Gastrocnemius medialis (tissue), 4 donors: ENCODE measurements around the gene TMED1. TPM values are rescaled to one million over a fixed set of nuclear protein-coding genes. Genes with fewer than 3 reads are reported as not detected.
"Not testable (repeated sequence)": the region's sequence is repeated elsewhere in the genome, so short reads cannot be mapped to it uniquely, and the experiment has no call there.

ENCODE experiments used
- ATAC-seq, 2 donors: fragments of 150-250 bp; one replicate each; pipeline ENCODE4 v1.9.1; 2016
- DNase-seq, 2 donors: peaks; one replicate each; pipeline ENCODE4 v3.0.0-alpha.2; 2019
- H3K27ac ChIP-seq, 4 donors: fragments of 200-600 bp; sonication (generic); 1 replicate in 1 of 4; 2 replicates in 3 of 4; pipeline ENCODE4 v1.5.1; 2016 to 2018; ENCODE audit warnings: mild to moderate bottlenecking in 2 of 4, moderate library complexity in 1 of 4
- H3K27me3 ChIP-seq, 3 donors: fragments of 200-600 bp; sonication (generic) in 2 of 3; 1 replicate in 1 of 3; 2 replicates in 2 of 3; pipeline versions ENCODE4 v1.5.1 to v1.6.0; 2016 to 2019; ENCODE audit warnings: mild to moderate bottlenecking in 1 of 3, moderate library complexity in 1 of 3
- H3K36me3 ChIP-seq, 2 donors: fragments of 200-600 bp; sonication (generic) in 1 of 2; one replicate each; pipeline ENCODE4 v1.5.1; 2017 to 2018
- H3K4me1 ChIP-seq, 2 donors: fragments of 200-600 bp; sonication (generic) in 1 of 2; one replicate each; pipeline ENCODE4 v1.5.1; 2016 to 2017; ENCODE audit warnings: mild to moderate bottlenecking in 2 of 2
- H3K4me3 ChIP-seq, 4 donors: fragments of 200-600 bp; sonication (generic) in 3 of 4; 1 replicate in 1 of 4; 2 replicates in 3 of 4; pipeline ENCODE4 v1.5.1; 2016 to 2019; ENCODE audit warnings: mild to moderate bottlenecking in 2 of 4
- H3K9me3 ChIP-seq, 3 donors: fragments of 200-600 bp; sonication (generic) in 2 of 3; 1 replicate in 1 of 3; 2 replicates in 2 of 3; pipeline ENCODE4 v1.5.1; 2016 to 2019
- POLR2A ChIP-seq, 2 donors: fragments of 450-650 bp; IDR thresholded peaks; one replicate each; pipeline ENCODE4 v1.6.1; 2017; ENCODE audit warnings: antibody characterized with exemption in 2 of 2, mild to moderate bottlenecking in 2 of 2, moderate library complexity in 2 of 2
- in situ Hi-C, 4 donors: fragments of 200-750 bp; cut with MboI; loops; one replicate each; pipeline versions ENCODE4 v1.15.0 to v1.8.0; 2017; ENCODE audit warnings: low sequenced_read_pairs in 4 of 4
- intact Hi-C: fragments of 100-400 bp; cut with DNase I; formaldehyde crosslinking; loops from one replicate; pipeline ENCODE4 v1.15.1; 2023; ENCODE audit warnings: low total_unique reads
- total RNA-seq, 4 donors: library from RNA; depleted of rRNA; stranded (reverse); fragments of >200 nt; gene quantifications; one replicate each; pipeline versions ENCODE4 v1.1.0 to v1.2.3, GENCODE V29; 2016
- TF ChIP-seq, protein P1 (sequence below), 5 experiments: fragments of 450-650 bp in 3 of 5; fragments of 200-600 bp in 2 of 5; sonication (generic) in 2 of 5; IDR thresholded peaks in 4 of 5; conservative IDR thresholded peaks in 1 of 5; 1 replicate in 4 of 5; 2 replicates in 1 of 5; pipeline ENCODE4 v1.5.1; 2016 to 2019; ENCODE audit warnings: antibody characterized with exemption in 5 of 5, mild to moderate bottlenecking in 3 of 5, moderate library complexity in 3 of 5

The TMED1 gene
- total RNA-seq, 4 donors from 2014 or later = 33.0 to 90.0 (median 57.1) TPM

DNA sequence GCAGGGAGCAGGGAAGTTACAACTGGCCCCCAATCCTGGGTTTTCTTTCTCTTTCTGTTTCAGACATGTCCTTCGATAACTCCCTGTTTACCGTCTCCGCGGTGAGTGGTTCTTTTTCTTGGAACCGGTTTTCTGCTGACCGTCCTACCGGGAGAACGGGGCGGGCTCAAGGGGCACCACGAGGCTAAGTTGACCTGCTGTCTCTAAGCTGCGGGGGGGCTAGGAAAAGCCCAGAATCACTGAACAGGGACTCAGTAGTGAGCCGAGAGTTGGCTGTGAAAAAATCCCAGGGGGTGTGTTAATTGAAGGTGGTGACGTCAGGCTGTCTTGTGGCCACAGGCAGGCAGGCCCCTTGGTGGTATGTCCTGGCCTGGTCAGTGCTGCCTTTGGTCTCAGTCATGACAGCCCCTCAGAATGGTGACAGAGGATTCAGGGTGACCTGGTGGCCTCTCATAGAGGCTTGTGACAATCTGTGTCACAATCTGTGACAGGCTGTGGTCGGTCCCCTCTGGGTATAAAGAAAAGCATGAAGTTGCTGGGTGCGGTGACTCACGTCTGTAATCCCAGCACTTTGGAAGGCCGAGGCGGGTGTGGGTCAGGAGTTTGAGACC is 27.2 kb upstream of the TMED1 start:
- TF ChIP-seq, protein P1, sequence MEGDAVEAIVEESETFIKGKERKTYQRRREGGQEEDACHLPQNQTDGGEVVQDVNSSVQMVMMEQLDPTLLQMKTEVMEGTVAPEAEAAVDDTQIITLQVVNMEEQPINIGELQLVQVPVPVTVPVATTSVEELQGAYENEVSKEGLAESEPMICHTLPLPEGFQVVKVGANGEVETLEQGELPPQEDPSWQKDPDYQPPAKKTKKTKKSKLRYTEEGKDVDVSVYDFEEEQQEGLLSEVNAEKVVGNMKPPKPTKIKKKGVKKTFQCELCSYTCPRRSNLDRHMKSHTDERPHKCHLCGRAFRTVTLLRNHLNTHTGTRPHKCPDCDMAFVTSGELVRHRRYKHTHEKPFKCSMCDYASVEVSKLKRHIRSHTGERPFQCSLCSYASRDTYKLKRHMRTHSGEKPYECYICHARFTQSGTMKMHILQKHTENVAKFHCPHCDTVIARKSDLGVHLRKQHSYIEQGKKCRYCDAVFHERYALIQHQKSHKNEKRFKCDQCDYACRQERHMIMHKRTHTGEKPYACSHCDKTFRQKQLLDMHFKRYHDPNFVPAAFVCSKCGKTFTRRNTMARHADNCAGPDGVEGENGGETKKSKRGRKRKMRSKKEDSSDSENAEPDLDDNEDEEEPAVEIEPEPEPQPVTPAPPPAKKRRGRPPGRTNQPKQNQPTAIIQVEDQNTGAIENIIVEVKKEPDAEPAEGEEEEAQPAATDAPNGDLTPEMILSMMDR (IDR thresholded peaks at IDR 0.05 in 4 of 5, conservative IDR thresholded peaks at IDR 0.05 in 1 of 5) = no peak
- TF ChIP-seq POLR2A (IDR thresholded peaks at IDR 0.05) = no peak
- H3K4me1 ChIP-seq = peaks cover 4 to 7% of the 10 kb centered on the region in 2 donors
- H3K36me3 ChIP-seq = no peaks in the 10 kb centered on the region
- no peaks in the 10 kb centered on the region for H3K27me3 ChIP-seq
- DNase-seq = no peak
- no peak overlapping the region for H3K4me3 ChIP-seq
- in situ Hi-C loops (loop anchor here in 2 of 4 donors (5.0 to 10.0 kb wide), 2 partner anchors 88 to 151 kb away; no protein-coding TSS in a partner anchor), intact Hi-C loops (no loop called here)
- ATAC-seq = peak in 1 of 2 donors; percentile 12
- peak overlapping the region in 2 of 4 donors; percentile 19 to 41 for H3K27ac ChIP-seq
- H3K9me3 ChIP-seq = no peaks in the 10 kb centered on the region

DNA sequence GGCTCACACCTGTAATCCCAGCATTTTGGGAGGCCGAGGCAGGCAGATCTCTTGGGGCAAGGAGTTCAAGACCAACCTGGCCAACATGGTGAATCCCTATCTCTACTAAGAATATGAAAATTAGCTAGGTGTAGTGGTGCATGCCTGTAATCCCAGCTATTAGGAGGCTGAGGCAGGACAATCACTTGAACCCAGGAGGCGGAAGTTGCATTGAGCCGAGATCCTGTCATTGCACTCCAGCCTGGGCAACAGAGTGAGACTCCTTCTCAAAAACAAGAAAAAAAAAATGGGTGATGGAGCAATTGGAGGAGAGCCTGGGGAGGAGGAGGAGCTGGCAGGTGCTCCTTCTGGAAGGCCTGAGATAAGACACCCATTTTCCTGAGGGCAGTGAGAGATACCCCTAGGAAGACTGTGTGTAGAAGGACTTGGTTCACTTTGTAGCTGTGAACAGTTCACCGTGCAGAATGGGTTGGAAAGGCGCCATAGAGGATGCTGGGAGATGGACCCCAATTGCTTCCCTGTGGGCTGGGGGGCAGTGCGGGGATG is 26.6 kb upstream of the TMED1 start:
- H3K4me1 ChIP-seq = peaks cover 4 to 7% of the 10 kb centered on the region in 2 donors
- H3K4me3 ChIP-seq = no peak overlapping the region
- in situ Hi-C loops = loop anchor here in 2 of 4 donors (5.0 to 10.0 kb wide), 2 partner anchors 88 to 150 kb away; no protein-coding TSS in a partner anchor
- intact Hi-C loops = no loop called here
- TF ChIP-seq, protein P1 (IDR thresholded peaks at IDR 0.05 in 4 of 5, conservative IDR thresholded peaks at IDR 0.05 in 1 of 5) = no peak
- no peak for TF ChIP-seq POLR2A (IDR thresholded peaks at IDR 0.05)
- H3K27me3 ChIP-seq = no peaks in the 10 kb centered on the region
- no peak for ATAC-seq
- H3K9me3 ChIP-seq = no peaks in the 10 kb centered on the region
- H3K27ac ChIP-seq = peak overlapping the region in 2 of 4 donors; percentile 19 to 41
- DNase-seq = no peak
- no peaks in the 10 kb centered on the region for H3K36me3 ChIP-seq

DNA sequence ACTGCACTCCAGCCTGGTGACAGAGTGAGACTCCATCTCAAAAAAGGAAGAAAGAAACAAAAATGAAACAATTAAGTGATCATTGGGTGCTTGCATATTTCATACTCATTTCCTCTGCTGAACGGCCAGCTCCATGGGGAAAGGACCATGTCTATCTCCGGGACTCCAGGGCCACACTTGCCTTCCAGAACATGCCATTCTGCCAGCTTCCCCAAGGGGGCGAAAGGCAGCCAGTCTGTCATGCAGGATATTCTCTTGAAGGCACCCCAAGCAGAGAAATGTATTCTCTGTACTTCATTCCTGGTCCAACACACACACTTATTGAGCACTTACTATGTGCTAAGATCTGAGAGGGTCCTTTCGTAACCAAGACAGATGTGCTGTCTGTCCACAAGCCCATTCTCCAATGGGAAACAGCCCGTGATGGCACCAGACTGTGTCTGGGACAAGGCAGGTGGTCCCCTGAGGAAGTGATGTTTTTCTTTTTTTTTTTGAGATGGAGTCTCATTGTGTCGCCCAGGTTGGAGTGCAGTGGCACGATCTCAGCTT is 25.2 kb upstream of the TMED1 start:
- no peak overlapping the region for H3K27ac ChIP-seq
- no peak overlapping the region for H3K4me3 ChIP-seq
- intact Hi-C loops (no loop called here), in situ Hi-C loops (loop anchor here in 2 of 4 donors (5.0 to 10.0 kb wide), 2 partner anchors 86 to 149 kb away; no protein-coding TSS in a partner anchor)
- TF ChIP-seq, protein P1 (IDR thresholded peaks at IDR 0.05 in 4 of 5, conservative IDR thresholded peaks at IDR 0.05 in 1 of 5) = peak in 1 of 5 experiments; percentile 18
- no peak for TF ChIP-seq POLR2A (IDR thresholded peaks at IDR 0.05)
- H3K9me3 ChIP-seq = no peaks in the 10 kb centered on the region
- ATAC-seq = no peak
- H3K36me3 ChIP-seq = no peaks in the 10 kb centered on the region
- H3K4me1 ChIP-seq = peaks cover 4 to 7% of the 10 kb centered on the region in 2 donors
- DNase-seq = no peak
- no peaks in the 10 kb centered on the region for H3K27me3 ChIP-seq

DNA sequence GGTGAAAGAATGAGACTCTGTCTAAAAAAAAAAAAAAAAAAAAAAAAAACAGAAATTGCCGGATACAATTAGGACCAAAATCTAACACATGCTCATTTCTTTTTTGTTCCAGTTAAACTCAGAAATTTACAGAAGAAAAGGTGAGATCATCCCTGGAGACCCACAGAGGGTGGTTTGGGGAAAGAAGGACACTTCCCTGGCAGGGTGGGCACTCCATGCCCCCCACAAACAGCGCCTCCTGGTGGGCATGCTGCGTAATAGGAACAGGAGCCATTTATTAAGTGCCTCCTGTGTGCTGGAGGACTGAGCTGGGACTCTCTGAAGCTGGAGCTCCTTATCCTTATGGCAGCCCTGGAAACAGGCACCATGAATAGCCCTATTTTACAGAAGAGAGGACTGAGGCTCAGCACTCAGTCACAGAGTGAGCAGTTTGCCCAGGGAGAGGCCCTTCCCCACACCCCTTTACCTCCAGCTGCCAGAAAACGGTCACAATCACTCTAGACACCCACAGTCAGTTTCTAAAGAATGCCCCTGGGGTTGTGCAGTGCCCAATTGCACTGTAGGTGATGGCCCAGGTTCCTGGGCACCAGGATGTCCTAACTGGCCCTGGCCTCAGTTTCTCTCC is 22.3 kb upstream of the TMED1 start:
- ATAC-seq (no peak), DNase-seq (no peak)
- in situ Hi-C loops = no loop called here
- intact Hi-C loops = no loop called here
- H3K4me1 ChIP-seq = no peaks in the 10 kb centered on the region
- TF ChIP-seq, protein P1 (IDR thresholded peaks at IDR 0.05 in 4 of 5, conservative IDR thresholded peaks at IDR 0.05 in 1 of 5) = peak; percentile 30 to 50 (median 38)
- TF ChIP-seq POLR2A (IDR thresholded peaks at IDR 0.05) = no peak
- H3K27me3 ChIP-seq = no peaks in the 10 kb centered on the region
- H3K27ac ChIP-seq = no peak overlapping the region
- no peak overlapping the region for H3K4me3 ChIP-seq
- no peaks in the 10 kb centered on the region for H3K36me3 ChIP-seq
- no peaks in the 10 kb centered on the region for H3K9me3 ChIP-seq

DNA sequence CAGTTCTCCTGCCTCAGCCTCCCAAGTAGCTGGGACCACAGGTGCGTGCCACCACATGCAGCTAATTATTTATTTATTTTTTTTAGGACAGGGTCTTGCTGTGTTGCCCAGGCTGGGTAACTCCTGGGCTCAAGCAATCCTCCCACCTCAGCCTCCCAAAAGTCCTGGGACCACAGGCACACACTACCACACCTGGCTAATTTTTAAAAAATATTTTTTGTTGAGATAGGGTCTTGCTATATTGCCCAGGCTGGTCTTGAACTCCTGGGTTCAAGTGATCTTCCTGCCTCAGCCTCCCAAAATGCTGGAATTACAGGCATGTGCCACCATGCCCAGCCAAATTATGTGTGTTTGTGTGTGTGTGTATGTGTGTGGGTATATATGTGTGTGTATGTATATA is 20.9 kb upstream of the TMED1 start:
- H3K36me3 ChIP-seq, in situ Hi-C loops, DNase-seq, intact Hi-C loops, ATAC-seq, H3K4me1 ChIP-seq, H3K4me3 ChIP-seq, H3K27ac ChIP-seq, H3K9me3 ChIP-seq, H3K27me3 ChIP-seq: not testable (repeated sequence)
